22Rv1 (cell line): Measurements from ENCODE around the gene RAMP1.

ENCODE experiments used
- H3K27ac ChIP-seq: fragments of 450-650 bp; 2 replicates; pipeline ENCODE4 v1.5.1; 2017
- ZFX ChIP-seq: fragments of 450-650 bp; IDR thresholded peaks from 2 replicates; pipeline ENCODE4 v1.6.1; 2017; ENCODE audit warnings: antibody characterized with exemption, borderline replicate concordance
- TF ChIP-seq, protein P1 (sequence below): fragments of 450-650 bp; IDR thresholded peaks from 2 replicates; pipeline ENCODE4 v1.5.1; 2017; ENCODE audit warnings: mild to moderate bottlenecking

Gene RAMP1

DNA sequence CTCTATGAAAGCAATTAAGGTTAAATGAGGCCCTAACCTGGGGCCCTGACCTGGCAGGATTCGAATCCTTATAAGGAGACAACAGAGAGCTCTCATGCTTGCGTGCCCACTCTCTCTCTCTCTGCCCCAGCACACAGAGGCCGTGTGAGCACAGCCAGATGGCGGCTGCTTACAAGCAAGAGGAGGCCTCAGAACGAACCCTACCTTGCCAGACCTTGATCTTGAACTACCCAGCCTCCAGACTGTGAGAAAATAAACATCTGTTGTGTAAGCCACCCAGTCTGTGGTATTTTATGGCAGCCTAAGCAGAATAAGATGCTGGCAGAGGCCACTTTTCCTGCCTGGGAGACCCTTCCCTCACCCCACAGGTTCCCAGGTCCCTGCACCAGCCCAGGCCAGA lies 102.2 kb downstream of the RAMP1 start:
- TF ChIP-seq, protein P1, sequence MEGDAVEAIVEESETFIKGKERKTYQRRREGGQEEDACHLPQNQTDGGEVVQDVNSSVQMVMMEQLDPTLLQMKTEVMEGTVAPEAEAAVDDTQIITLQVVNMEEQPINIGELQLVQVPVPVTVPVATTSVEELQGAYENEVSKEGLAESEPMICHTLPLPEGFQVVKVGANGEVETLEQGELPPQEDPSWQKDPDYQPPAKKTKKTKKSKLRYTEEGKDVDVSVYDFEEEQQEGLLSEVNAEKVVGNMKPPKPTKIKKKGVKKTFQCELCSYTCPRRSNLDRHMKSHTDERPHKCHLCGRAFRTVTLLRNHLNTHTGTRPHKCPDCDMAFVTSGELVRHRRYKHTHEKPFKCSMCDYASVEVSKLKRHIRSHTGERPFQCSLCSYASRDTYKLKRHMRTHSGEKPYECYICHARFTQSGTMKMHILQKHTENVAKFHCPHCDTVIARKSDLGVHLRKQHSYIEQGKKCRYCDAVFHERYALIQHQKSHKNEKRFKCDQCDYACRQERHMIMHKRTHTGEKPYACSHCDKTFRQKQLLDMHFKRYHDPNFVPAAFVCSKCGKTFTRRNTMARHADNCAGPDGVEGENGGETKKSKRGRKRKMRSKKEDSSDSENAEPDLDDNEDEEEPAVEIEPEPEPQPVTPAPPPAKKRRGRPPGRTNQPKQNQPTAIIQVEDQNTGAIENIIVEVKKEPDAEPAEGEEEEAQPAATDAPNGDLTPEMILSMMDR, result no peak
- TF ChIP-seq ZFX, result no peak
- no peak overlapping the region for H3K27ac ChIP-seq
